IPS-11a (cell line): Measurements from ENCODE around the gene FAM185A.
"Not testable (repeated sequence)": the region's sequence is repeated elsewhere in the genome, so short reads cannot be mapped to it uniquely, and the experiment has no call there.

Source experiments
- H3K4me3 ChIP-seq: one replicate; pipeline ENCODE4 v1.5.1; 2013; ENCODE audit warnings: low read depth, low read length, control low read depth

FAM185A gene

GRCh38 chr7:102776217-102776616 lies 27.4 kb downstream of the FAM185A start:
- not testable (repeated sequence) for H3K4me3 ChIP-seq

DNA sequence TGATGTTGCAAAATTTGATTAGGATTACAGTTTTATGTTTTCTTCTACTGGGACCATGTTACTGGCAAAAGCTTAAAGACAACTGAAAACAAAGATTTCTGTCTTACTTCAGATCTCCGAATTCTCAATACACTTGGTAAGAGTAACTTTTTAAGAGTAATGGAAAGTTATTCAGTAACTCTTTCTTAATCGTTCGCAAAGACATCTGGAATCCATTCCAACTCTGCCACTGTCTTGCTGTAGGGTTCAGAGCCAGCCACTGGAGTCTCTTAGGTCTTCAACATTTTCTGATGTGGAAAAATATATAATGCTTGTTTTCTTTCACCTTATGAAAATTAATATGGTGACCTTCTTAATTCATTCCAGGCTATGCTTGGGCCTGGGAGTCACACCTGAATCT lies 29.9 kb downstream of the FAM185A start:
- not testable (repeated sequence) for H3K4me3 ChIP-seq

DNA sequence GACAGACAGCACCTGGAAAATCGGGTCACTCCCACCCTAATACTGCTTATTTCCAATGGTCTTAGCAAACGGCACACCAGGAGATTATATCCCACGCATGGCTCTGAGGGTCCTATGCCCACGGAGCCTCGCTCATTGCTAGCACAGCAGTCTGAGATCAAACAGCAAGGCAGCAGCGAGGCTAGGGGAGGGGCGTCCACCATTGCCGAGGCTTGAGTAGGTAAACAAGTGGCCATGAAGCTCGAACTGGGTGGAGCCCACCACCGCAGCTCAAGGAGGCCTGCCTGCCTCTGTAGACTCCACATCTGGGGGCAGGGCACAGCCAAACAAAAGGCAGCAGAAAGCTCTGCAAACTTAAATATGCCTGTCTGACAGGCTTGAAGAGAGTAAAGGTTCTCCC lies 32.1 kb downstream of the FAM185A start:
- H3K4me3 ChIP-seq: not testable (repeated sequence)

GRCh38 chr7:102788770-102789169 lies 40.0 kb downstream of the FAM185A start:
- H3K4me3 ChIP-seq: not testable (repeated sequence)

DNA sequence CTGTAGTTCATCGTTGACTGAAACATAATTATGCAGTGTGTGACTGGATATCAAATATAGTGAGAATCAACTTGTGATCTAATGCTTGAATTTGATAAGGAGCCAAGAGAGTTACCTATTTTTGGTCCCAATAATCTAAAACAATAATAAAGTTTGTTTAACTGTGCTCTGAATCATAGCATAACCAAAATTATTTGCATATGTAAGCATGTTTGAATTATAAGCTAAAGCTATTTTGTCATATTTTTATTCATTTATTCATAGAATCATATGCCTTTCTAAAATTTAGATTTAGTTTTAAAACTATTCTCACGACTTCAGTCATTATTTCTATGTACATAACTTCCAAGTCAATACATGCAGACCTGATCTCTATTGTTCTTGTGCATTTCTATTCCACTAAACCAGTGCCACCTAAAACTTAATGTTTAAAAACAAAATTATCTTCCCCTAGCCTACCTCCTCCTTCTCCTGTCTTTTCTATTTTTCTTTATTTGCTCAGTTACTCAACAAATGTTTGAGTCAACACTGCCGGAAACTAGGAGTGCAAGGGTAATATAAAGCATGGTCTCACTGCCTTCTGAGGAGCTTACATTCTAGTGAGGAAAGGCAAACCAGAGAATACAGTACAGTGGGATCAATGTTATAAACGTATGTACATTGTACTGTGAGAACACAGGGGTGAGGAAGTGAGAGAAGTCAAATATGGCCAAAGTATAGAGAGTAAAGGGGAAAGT lies 41.7 kb downstream of the FAM185A start:
- not testable (repeated sequence) for H3K4me3 ChIP-seq

GRCh38 chr7:102791367-102791766 lies 42.6 kb downstream of the FAM185A start:
- not testable (repeated sequence) for H3K4me3 ChIP-seq

DNA sequence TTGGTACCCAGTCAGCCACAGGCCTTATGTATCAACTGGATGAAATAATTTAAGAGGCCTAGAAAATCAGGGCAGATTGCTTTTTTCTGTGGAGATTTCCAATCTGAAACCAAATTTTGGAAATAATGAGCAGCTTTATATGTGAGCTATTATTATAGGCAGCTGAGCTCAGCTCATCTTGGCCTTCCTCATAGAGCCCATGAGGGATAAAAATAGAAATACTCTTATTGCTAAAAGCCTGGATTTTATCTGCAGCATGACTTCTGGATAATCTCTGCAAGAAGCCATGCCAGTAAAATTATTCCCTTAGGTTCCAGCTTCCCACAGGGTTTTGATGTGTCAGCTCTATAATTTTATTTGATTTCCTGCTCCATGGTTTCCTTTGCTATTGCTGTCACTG lies 43.0 kb downstream of the FAM185A start:
- not testable (repeated sequence) for H3K4me3 ChIP-seq

DNA sequence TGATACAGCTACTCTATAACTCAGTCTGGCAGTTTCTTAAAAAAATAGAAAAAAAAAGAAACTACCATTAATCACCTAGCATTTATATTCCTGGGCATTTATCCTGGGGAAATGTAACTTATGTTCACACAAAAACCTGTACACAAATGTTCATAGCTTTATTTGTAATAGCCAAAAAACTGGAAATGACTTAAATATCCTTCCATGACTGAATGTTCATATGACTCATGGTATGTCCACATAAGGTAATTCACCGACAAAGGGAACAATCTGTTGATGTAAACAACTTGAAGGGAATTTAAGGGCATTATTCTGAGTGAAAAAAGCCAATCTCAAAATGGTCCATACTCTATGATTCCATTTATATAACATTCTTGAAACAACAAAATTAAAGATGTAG lies 45.8 kb downstream of the FAM185A start:
- H3K4me3 ChIP-seq: not testable (repeated sequence)

GRCh38 chr7:102795987-102796595 lies 47.3 kb downstream of the FAM185A start:
- H3K4me3 ChIP-seq: not testable (repeated sequence)

DNA sequence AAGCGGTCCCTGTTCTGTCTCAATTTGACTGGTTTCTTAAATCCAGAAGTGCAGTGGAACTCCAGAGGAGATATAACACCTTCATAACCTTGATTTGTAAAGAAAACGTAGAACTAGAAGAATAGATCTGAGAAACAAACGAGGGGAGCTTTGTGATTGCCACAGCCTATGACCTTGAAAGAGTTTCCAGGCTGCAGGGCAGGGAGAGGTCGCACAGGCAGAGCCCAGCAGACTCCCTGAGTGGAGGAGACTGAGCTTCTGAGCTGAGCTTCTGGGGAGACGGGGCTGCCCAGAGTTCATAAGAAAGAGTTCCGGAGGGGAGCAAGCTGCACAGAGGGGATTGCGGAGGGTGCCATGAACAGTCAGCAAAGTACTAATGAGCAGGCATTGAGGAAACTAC lies 57.8 kb downstream of the FAM185A start:
- H3K4me3 ChIP-seq: no peak overlapping the region

- no peak overlapping the region for H3K4me3 ChIP-seq
Measured at GRCh38 chr7:102810916-102811315, 62.1 kb downstream of the FAM185A start.

- H3K4me3 ChIP-seq: no peak overlapping the region
Measured at GRCh38 chr7:102811942-102812678, 63.3 kb downstream of the FAM185A start.

GRCh38 chr7:102813191-102814024 lies 64.6 kb downstream of the FAM185A start:
- no peak overlapping the region for H3K4me3 ChIP-seq

GRCh38 chr7:102814025-102814471 lies 65.2 kb downstream of the FAM185A start:
- H3K4me3 ChIP-seq: no peak overlapping the region

GRCh38 chr7:102817616-102818573 lies 69.1 kb downstream of the FAM185A start:
- no peak overlapping the region for H3K4me3 ChIP-seq

- no peak overlapping the region for H3K4me3 ChIP-seq
Measured at GRCh38 chr7:102819151-102819550, 70.4 kb downstream of the FAM185A start.

DNA sequence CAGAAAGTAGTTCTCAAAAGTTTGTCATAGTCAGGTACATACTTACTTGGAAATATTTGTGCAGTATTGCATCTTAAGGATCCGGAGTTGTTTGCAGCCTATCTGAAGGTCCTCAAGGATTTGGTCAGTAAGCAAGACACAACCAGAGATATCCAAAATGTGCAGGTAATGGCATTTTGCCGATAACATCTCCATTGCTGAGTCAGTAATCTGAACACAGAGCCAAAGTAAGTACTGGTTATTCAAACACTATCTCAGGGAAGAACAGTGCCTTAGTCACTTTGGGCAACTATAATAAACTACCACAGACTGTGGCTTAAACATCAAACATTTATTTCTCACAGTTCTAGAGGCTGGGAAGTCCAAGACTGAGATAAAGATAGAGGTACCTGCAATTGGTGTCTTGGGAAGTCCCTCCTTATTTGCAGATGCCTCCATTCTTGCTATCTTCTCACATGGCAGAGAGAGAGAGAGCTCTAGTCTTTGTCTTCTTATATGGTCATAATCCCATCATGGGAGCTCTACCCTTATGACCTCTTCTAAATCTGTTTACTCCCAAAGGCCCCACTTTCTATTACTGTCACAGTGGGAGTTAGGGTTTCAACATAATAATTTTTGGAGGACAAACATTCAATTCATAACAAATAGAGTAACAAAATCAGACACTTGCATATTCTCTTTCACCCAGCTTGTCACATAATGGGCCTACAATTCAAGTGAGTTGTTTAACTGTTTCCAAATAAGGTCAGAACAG lies 73.4 kb downstream of the FAM185A start:
- no peak overlapping the region for H3K4me3 ChIP-seq

DNA sequence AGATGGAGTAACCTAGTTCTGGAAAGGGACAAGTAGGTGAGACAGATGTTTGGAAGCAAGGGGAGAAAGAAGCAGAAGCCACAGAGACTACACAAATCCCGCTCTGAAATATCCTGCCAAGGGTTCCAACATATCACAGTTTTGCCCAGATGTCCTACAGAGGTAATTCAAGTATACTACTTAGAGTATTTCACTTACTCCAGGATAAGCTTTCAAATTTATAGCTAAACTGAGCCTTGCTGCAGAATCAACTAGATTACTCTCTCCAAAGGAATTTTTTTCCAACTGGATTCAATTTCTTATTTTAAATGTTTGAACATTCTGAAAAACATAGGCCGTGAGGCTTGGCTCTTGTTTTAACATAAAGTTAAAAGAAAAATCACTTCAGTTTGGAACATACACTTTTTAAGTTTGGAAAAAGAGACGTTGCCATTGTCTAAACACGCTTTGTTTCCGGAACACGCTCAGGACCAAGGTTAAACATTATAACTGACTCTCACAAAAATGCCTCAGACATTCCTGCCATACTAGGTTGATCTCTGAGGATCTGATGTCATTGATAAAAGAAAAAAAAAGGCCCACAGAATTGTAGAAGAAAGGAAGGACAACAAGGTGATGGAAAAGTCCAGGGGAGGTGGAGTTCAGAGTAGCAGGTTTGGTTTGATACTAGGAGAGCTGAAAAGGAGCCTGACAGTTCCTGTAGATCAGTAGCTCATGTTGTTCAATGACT lies 74.8 kb downstream of the FAM185A start:
- H3K4me3 ChIP-seq: no peak overlapping the region

DNA sequence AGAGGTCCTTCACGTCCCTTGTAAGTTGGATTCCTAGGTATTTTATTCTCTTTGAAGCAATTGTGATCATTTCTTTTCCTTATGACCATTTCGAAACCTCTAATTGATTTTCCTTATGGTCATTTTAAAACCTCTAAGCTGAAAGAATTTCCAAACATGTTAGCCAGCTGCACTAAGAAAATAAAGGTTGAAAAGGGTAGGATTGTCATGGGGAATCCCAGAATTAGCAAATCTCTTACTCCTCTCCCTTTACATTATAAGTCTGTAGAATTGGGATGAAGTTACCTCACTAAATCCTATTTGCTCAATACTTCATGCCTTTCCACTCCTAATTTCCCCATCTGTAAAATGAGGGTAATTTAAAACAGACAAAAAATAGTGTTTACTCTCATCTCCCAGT lies 79.5 kb downstream of the FAM185A start:
- H3K4me3 ChIP-seq: no peak overlapping the region
